MM.1S (cell line): ENCODE measurements around the gene FAM240A.
A peak's percentile ranks its signal among the peaks of the same experiment; 100 is the strongest.

Source experiments
- DNase-seq: peaks from one replicate; pipeline ENCODE4 v3.0.0-alpha.2; 2015
- H2AFZ ChIP-seq: fragments of 300-600 bp; sonication (generic); 2 replicates; pipeline ENCODE4 v1.6.0; 2016; ENCODE audit warnings: antibody characterized with exemption, low read length
- H3F3A ChIP-seq: fragments of 300-600 bp; sonication (generic); 2 replicates; pipeline ENCODE4 v1.6.1; 2016; ENCODE audit warnings: mild to moderate bottlenecking, antibody characterized with exemption, low read length, moderate library complexity, mixed read lengths; ENCODE audit not compliant: insufficient read depth
- H3K27ac ChIP-seq: fragments of 300-600 bp; sonication (generic); 2 replicates; pipeline ENCODE4 v1.5.1; 2016; ENCODE audit warnings: mild to moderate bottlenecking, low read length
- H3K27me3 ChIP-seq: fragments of 300-600 bp; sonication (generic); replicated peaks from 2 replicates; pipeline ENCODE4 v1.6.0; 2016; ENCODE audit warnings: low read length; ENCODE audit not compliant: insufficient read depth
- H3K36me3 ChIP-seq: fragments of 300-600 bp; sonication (generic); replicated peaks from 2 replicates; pipeline ENCODE4 v1.6.1; 2016; ENCODE audit warnings: mild to moderate bottlenecking, low read length, mixed read lengths; ENCODE audit not compliant: insufficient read depth
- H3K4me1 ChIP-seq: fragments of 300-600 bp; sonication (generic); 2 replicates; pipeline ENCODE4 v1.6.1; 2016; ENCODE audit warnings: low read length, mixed read lengths
- H3K4me2 ChIP-seq: fragments of 300-600 bp; sonication (generic); 2 replicates; pipeline ENCODE4 v1.6.0; 2016; ENCODE audit warnings: low read depth, low read length
- H3K4me3 ChIP-seq: fragments of 300-600 bp; sonication (generic); 2 replicates; pipeline ENCODE4 v1.5.1; 2016; ENCODE audit warnings: low read length, mixed read lengths
- H3K79me2 ChIP-seq: fragments of 300-600 bp; sonication (generic); 2 replicates; pipeline ENCODE4 v1.6.1; 2016; ENCODE audit warnings: mixed run types, low read length, mixed read lengths
- H3K9ac ChIP-seq: fragments of 300-600 bp; sonication (generic); 2 replicates; pipeline ENCODE4 v1.6.1; 2016; ENCODE audit warnings: low read length, mixed read lengths
- H3K9me2 ChIP-seq: fragments of 300-600 bp; sonication (generic); replicated peaks from 2 replicates; pipeline ENCODE4 v1.6.1; 2016; ENCODE audit warnings: mild to moderate bottlenecking, low read length, mixed read lengths; ENCODE audit not compliant: insufficient read depth
- H3K9me3 ChIP-seq: fragments of 300-600 bp; sonication (generic); replicated peaks from 2 replicates; pipeline ENCODE4 v1.6.1; 2016; ENCODE audit warnings: mild to moderate bottlenecking, low read length, mixed read lengths; ENCODE audit not compliant: insufficient read depth
- H4K20me1 ChIP-seq: fragments of 300-600 bp; sonication (generic); 2 replicates; pipeline ENCODE4 v1.6.1; 2016; ENCODE audit warnings: mild to moderate bottlenecking, low read length, moderate library complexity, mixed read lengths; ENCODE audit not compliant: insufficient read depth
- EZH2 ChIP-seq: fragments of 300-600 bp; sonication (generic); optimal IDR thresholded peaks from 2 replicates; pipeline ENCODE3; 2017; ENCODE audit warnings: low read depth, mild to moderate bottlenecking, antibody characterized with exemption, low read length, mixed read lengths
- EZH2phosphoT487 ChIP-seq: fragments of 300-600 bp; sonication (generic); IDR thresholded peaks from 2 replicates; pipeline ENCODE4 v1.6.1; 2018; ENCODE audit warnings: antibody characterized with exemption, low read length
- TF ChIP-seq, protein P1 (sequence below): fragments of 300-600 bp; sonication (generic); IDR thresholded peaks from 2 replicates; pipeline ENCODE4 v1.5.1; 2016; ENCODE audit warnings: antibody characterized with exemption, low read length, mixed read lengths

Gene FAM240A

GRCh38 chr3:46662771-46663551 lies 50.6 kb downstream of the FAM240A start:
- Histone ChIP-seq H3K9me3 (no peaks in the 10 kb centered on the region), H3K4me2 (no peak overlapping the region), H3K9me2 (no peaks in the 10 kb centered on the region), H2AFZ (no peak overlapping the region), H3F3A (no peaks in the 10 kb centered on the region), H4K20me1 (no peaks in the 10 kb centered on the region), H3K27me3 (no peaks in the 10 kb centered on the region), H3K9ac (no peak overlapping the region), H3K27ac (no peak overlapping the region), H3K36me3 (no peaks in the 10 kb centered on the region), H3K4me3 (no peak overlapping the region), H3K4me1 (no peaks in the 10 kb centered on the region), H3K79me2 (no peaks in the 10 kb centered on the region)
- TF ChIP-seq EZH2phosphoT487 (no peak), EZH2 (no peak)
- TF ChIP-seq, protein P1, sequence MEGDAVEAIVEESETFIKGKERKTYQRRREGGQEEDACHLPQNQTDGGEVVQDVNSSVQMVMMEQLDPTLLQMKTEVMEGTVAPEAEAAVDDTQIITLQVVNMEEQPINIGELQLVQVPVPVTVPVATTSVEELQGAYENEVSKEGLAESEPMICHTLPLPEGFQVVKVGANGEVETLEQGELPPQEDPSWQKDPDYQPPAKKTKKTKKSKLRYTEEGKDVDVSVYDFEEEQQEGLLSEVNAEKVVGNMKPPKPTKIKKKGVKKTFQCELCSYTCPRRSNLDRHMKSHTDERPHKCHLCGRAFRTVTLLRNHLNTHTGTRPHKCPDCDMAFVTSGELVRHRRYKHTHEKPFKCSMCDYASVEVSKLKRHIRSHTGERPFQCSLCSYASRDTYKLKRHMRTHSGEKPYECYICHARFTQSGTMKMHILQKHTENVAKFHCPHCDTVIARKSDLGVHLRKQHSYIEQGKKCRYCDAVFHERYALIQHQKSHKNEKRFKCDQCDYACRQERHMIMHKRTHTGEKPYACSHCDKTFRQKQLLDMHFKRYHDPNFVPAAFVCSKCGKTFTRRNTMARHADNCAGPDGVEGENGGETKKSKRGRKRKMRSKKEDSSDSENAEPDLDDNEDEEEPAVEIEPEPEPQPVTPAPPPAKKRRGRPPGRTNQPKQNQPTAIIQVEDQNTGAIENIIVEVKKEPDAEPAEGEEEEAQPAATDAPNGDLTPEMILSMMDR: no peak
- no peak for DNase-seq

DNA sequence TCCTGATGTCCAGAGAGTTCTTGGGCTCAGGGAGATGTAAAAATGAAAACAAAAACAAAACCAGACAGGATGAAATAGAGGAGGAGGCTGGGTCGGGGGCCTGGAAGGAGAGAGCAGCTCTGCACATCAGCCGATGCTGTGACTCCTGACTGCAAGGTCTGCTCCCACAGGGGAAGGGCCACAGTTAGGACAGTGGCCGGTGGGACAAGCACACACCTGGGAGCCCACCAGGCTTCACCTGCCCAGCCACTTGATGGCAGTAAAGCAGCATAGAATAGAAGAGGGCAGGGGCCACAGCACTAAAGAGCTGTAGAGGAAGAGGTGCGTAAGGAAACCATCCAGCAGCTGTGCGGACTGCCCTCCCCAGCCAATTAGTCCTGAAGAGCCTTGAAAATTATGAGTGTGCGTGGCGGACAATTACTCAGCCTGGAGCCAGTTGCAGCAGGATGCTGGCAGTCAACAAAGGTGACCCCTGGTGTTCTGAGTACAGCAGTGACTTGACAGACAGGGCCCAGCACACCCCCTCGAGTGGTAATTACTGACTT lies 51.3 kb downstream of the FAM240A start:
- Histone ChIP-seq H4K20me1 (no peaks in the 10 kb centered on the region), H3K4me1 (no peaks in the 10 kb centered on the region), H3K79me2 (no peaks in the 10 kb centered on the region), H3K4me3 (no peak overlapping the region), H3K27ac (no peak overlapping the region), H3K36me3 (no peaks in the 10 kb centered on the region), H3K27me3 (no peaks in the 10 kb centered on the region), H2AFZ (no peak overlapping the region), H3K9ac (no peak overlapping the region), H3K9me3 (no peaks in the 10 kb centered on the region), H3K4me2 (no peak overlapping the region), H3K9me2 (no peaks in the 10 kb centered on the region), H3F3A (no peaks in the 10 kb centered on the region)
- TF ChIP-seq EZH2phosphoT487 (no peak), EZH2 (no peak)
- TF ChIP-seq, protein P1: peak; percentile 21
- DNase-seq: no peak

DNA sequence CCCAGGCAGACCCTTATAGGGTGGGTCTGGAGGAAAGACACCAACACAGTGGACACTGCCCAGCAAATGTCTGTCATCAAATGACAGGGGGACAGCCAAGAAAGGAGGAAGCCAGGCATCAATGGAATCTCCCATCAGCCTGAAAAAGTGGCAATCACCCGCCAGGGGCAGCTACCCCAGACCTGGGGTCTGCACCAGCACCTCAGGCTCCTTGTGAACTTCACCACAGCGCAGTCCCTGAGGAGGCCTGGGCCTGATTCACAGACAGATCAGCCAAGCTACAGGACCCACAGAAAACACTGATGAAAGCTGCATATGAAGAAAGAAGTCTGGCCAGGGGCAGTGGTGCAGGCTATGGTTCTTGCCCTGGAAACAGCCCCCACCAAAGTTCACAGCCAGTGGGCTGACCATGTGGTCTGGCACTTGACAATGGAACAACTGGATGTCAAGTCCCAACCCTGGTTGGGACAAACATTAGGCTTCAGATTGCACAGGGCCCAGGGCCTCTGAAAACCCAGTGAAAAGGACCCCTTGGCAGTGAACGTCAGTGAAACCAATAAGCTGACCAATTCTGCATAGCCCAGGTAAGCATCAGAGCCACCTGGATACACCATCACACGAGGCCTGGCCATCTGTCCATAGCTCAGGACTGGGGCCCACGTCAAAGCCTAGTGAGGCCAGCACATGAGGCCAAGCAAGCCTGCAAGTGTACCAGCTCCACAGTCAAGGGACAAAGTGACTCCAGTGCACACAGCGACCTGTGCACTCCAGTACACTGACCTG lies 52.1 kb downstream of the FAM240A start:
- Histone ChIP-seq H3K27ac (no peak overlapping the region), H3K36me3 (no peaks in the 10 kb centered on the region), H3K9me3 (no peaks in the 10 kb centered on the region), H4K20me1 (no peaks in the 10 kb centered on the region), H3K9ac (no peak overlapping the region), H3K79me2 (no peaks in the 10 kb centered on the region), H2AFZ (no peak overlapping the region), H3K27me3 (no peaks in the 10 kb centered on the region), H3K4me3 (no peak overlapping the region), H3K4me2 (no peak overlapping the region), H3K4me1 (no peaks in the 10 kb centered on the region), H3F3A (no peaks in the 10 kb centered on the region), H3K9me2 (no peaks in the 10 kb centered on the region)
- DNase-seq: no peak
- TF ChIP-seq EZH2: no peak
- TF ChIP-seq EZH2phosphoT487: no peak
- TF ChIP-seq, protein P1: no peak
